ENCODE measurements around the gene IL1RAPL1. TPM values are rescaled to one million over a fixed set of nuclear protein-coding genes. Genes with fewer than 3 reads are reported as not detected.

The IL1RAPL1 gene
- total and polyA plus RNA-seq, 9 of the 15 experiments (the other 6 are each of a cell fraction or from before 2014, with no cell fraction given), result 0.04 to 0.07 (median 0.04) TPM; not detected in 6

- POLR2A ChIA-PET, result no interaction called here
- in situ Hi-C loops (cut with MboI), result no loop called here
- Histone ChIP-seq H3K27me3 (ENCODE audit: control insufficient read depth in 2 of 2, insufficient read depth in 2 of 2, low read length in 2 of 2) (no peaks in the 10 kb centered on the region), H3K4me2 (ENCODE audit: insufficient read depth, low read length) (no peak overlapping the region), H3K27ac (ENCODE audit: extremely low read depth, low read depth, low read length) (no peak overlapping the region), H3K9ac (ENCODE audit: insufficient read depth in 1 of 2, low read depth in 2 of 2, low read length in 2 of 2) (no peak overlapping the region), H3K79me2 (ENCODE audit: control insufficient read depth, insufficient read depth, low read length) (no peaks in the 10 kb centered on the region), H3K4me3 (no peak overlapping the region), H4K20me1 (replicated peaks; ENCODE audit: control insufficient read depth, insufficient read depth, low read length) (no peaks in the 10 kb centered on the region), H3K9me1 (ENCODE audit: control insufficient read depth, insufficient read depth, low read length) (no peaks in the 10 kb centered on the region), H3K4me1 (replicated peaks in 1 of 2; ENCODE audit: control insufficient read depth in 2 of 2, insufficient read depth in 2 of 2, low read length in 2 of 2) (no peaks in the 10 kb centered on the region), H3K9me3 (replicated peaks; ENCODE audit: control insufficient read depth, insufficient read depth, low read depth, low read length) (no peaks in the 10 kb centered on the region), H3K36me3 (ENCODE audit: control insufficient read depth, insufficient read depth, low read length) (no peaks in the 10 kb centered on the region), H2AFZ (ENCODE audit: low read depth, low read length) (no peak overlapping the region)
- TF ChIP-seq MCM5 (IDR thresholded peaks at IDR 0.05; ENCODE audit: low read depth), result no peak
- TF ChIP-seq CCAR2 (IDR thresholded peaks at IDR 0.05; ENCODE audit: low read depth, low read length), result no peak
- TF ChIP-seq ZNF76 (CRISPR knock-in tag; IDR thresholded peaks at IDR 0.05; ENCODE audit: borderline replicate concordance), result no peak
- TF ChIP-seq OTX1 (CRISPR knock-in tag; IDR thresholded peaks at IDR 0.05), result no peak
- no peak for TF ChIP-seq HDAC8 (tag; IDR thresholded peaks at IDR 0.05)
- 0% methylated on average over 5 of the region's 5 CpGs for WGBS (ENCODE audit: insufficient coverage, low coverage, missing lambda C conversion rate)
- DNase-seq (ENCODE audit: extremely low read depth in 1 of 4, low spot score in 3 of 4), result no peak
- no peak for ATAC-seq
- CTCF ChIA-PET (ENCODE audit: low intra/inter-chr PET ratio), result no interaction called here
- BruUV-seq (replicated peaks), result no TSS peak
- no peak for FAIRE-seq
- intact Hi-C loops (cut with micrococcal nuclease), result no loop called here
These were observed 186.6 kb downstream of the IL1RAPL1 start for GRCh38 chrX:28773807-28774206.

GRCh38 chrX:28787206-28787605, 200.0 kb downstream of the IL1RAPL1 start:
- Histone ChIP-seq H3K4me2 (ENCODE audit: insufficient read depth, low read length) (no peak overlapping the region), H2AFZ (ENCODE audit: low read depth, low read length) (no peak overlapping the region), H3K27ac (ENCODE audit: extremely low read depth, low read depth, low read length) (no peak overlapping the region), H3K9me1 (ENCODE audit: control insufficient read depth, insufficient read depth, low read length) (no peaks in the 10 kb centered on the region), H4K20me1 (replicated peaks; ENCODE audit: control insufficient read depth, insufficient read depth, low read length) (no peaks in the 10 kb centered on the region), H3K79me2 (ENCODE audit: control insufficient read depth, insufficient read depth, low read length) (no peaks in the 10 kb centered on the region), H3K27me3 (ENCODE audit: control insufficient read depth in 2 of 2, insufficient read depth in 2 of 2, low read length in 2 of 2) (no peaks in the 10 kb centered on the region), H3K4me3 (no peak overlapping the region), H3K9me3 (replicated peaks; ENCODE audit: control insufficient read depth, insufficient read depth, low read depth, low read length) (peaks cover 2% of the 10 kb centered on the region; the same call in 1 of the 2 replicates), H3K9ac (ENCODE audit: insufficient read depth in 1 of 2, low read depth in 2 of 2, low read length in 2 of 2) (no peak overlapping the region), H3K4me1 (replicated peaks in 1 of 2; ENCODE audit: control insufficient read depth in 2 of 2, insufficient read depth in 2 of 2, low read length in 2 of 2) (no peaks in the 10 kb centered on the region), H3K36me3 (ENCODE audit: control insufficient read depth, insufficient read depth, low read length) (no peaks in the 10 kb centered on the region)
- intact Hi-C loops (cut with micrococcal nuclease) (no loop called here), in situ Hi-C loops (cut with MboI) (no loop called here)
- ATAC-seq (no peak), FAIRE-seq (no peak), DNase-seq (ENCODE audit: extremely low read depth in 1 of 4, low spot score in 3 of 4) (no peak)
- 0% methylated on average over 2 of the region's 2 CpGs for WGBS (ENCODE audit: insufficient coverage, low coverage, missing lambda C conversion rate)
- POLR2A ChIA-PET, result no interaction called here
- BruUV-seq (replicated peaks), result no TSS peak
- CTCF ChIA-PET (ENCODE audit: low intra/inter-chr PET ratio), result no interaction called here
- TF ChIP-seq ZNF354B (CRISPR knock-in tag; IDR thresholded peaks at IDR 0.05) (no peak), TAF9B (IDR thresholded peaks at IDR 0.05; ENCODE audit: partially characterized antibody) (no peak), TFE3 (CRISPR knock-in tag; IDR thresholded peaks at IDR 0.05) (no peak), DACH1 (IDR thresholded peaks at IDR 0.05; ENCODE audit: partially characterized antibody) (no peak), PHF8 (IDR thresholded peaks at IDR 0.05; ENCODE audit: borderline replicate concordance, low read length) (no peak), TGIF2 (CRISPR knock-in tag; IDR thresholded peaks at IDR 0.05) (no peak), BRF1 (IDR thresholded peaks at IDR 0.05; ENCODE audit: borderline replicate concordance, extremely low read depth, insufficient read length) (no peak), CBX5 (IDR thresholded peaks at IDR 0.05; ENCODE audit: borderline replicate concordance, low read depth) (no peak), TCF15 (CRISPR knock-in tag; IDR thresholded peaks at IDR 0.05) (no peak), SMARCE1 (IDR thresholded peaks at IDR 0.05) (no peak), GATAD2B (IDR thresholded peaks at IDR 0.05; ENCODE audit: borderline replicate concordance) (no peak), USF1 (CRISPR knock-in tag; IDR thresholded peaks at IDR 0.05) (no peak)

Measured in K562 (cell line).